Activated T-helper 1 cell treated with anti-CD3 and anti-CD28 coated beads, Interleukin-12 subunit alpha, Interleukin-12 subunit beta, Interleukin-2, Interleukin-4 antibody, amounts not matched to agents 30 ng/mL and 10 ng/mL and 1 ng/mL, durations not matched to agents 14 hours and 24 hours and 36 hours (primary cell): ENCODE results near the gene TLCD3B. TPM values are rescaled to one million over a fixed set of nuclear protein-coding genes. Genes with fewer than 3 reads are reported as not detected.
"Not testable (repeated sequence)": the region's sequence is repeated elsewhere in the genome, so short reads cannot be mapped to it uniquely, and the experiment has no call there.

Experiments
- DNase-seq: peaks from one replicate; pipeline ENCODE4 v3.0.0; 2021; ENCODE audit warnings: low spot score
- H3K27ac Mint-ChIP-seq: one replicate; pipeline ENCODE4 v1.8.0; 2021; ENCODE audit warnings: mild to moderate bottlenecking, mixed read lengths
- H3K27me3 Mint-ChIP-seq: one replicate; pipeline ENCODE4 v1.8.0; 2022; ENCODE audit warnings: mild to moderate bottlenecking, moderate library complexity, mixed read lengths; ENCODE audit not compliant: insufficient read depth
- H3K36me3 Mint-ChIP-seq: one replicate; pipeline ENCODE4 v1.8.0; 2021; ENCODE audit warnings: low read depth, mixed read lengths
- H3K4me1 Mint-ChIP-seq: one replicate; pipeline ENCODE4 v1.8.0; 2021; ENCODE audit warnings: low read depth, mixed read lengths
- H3K4me3 Mint-ChIP-seq: one replicate; pipeline ENCODE4 v1.8.0; 2021; ENCODE audit warnings: mild to moderate bottlenecking, moderate library complexity, mixed read lengths
- H3K9me3 Mint-ChIP-seq: one replicate; pipeline ENCODE4 v1.8.0; 2021; ENCODE audit warnings: mixed read lengths
- intact Hi-C: fragments of 100-400 bp; cut with micrococcal nuclease; formaldehyde crosslinking; loops from one replicate; pipeline ENCODE4 v1.15.1; 2024
- total RNA-seq: library from RNA; stranded (reverse); gene quantifications from 2 replicates; pipeline ENCODE4 v1.2.3, GENCODE V29; 2022

Gene TLCD3B
- total RNA-seq, 1 donor from 2014 or later, result 1.9 TPM

DNA sequence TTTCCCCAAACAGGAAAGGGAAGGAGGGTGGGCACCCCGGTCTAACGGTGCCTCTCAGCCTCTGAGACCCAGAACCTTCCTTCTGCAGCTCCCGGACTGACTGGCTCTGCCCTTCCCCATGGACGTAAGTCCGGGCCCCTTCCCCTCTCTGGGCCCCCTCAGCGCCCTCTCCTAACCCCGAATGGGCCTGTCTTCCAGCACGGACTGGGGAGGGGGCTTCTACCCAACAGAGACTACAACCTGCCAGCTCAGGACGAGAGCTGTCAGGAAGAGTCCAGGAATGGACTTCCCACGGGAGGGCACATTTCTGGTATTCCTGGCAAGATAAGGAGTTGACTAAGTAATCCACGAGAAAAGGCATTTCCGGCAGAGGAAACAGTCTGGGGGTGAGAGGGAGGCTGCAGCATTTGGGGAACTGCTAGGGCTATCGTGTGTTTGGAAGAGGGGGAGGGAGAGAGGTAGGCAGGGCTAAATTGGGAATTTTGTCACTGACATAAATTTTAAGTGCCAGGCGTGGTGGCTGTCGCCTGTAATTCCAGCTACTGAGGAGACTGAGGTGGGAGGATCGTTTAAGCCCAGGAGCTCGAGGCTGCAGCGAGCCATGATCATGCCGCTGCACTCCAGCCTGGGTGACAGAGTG, 22.4 kb upstream of the TLCD3B start:
- intact Hi-C loops, result loop anchor here (1.0 to 2.0 kb wide), 3 partner anchors 11 to 191 kb away; partner anchors contain the start of genes CDIPT and INO80E

DNA sequence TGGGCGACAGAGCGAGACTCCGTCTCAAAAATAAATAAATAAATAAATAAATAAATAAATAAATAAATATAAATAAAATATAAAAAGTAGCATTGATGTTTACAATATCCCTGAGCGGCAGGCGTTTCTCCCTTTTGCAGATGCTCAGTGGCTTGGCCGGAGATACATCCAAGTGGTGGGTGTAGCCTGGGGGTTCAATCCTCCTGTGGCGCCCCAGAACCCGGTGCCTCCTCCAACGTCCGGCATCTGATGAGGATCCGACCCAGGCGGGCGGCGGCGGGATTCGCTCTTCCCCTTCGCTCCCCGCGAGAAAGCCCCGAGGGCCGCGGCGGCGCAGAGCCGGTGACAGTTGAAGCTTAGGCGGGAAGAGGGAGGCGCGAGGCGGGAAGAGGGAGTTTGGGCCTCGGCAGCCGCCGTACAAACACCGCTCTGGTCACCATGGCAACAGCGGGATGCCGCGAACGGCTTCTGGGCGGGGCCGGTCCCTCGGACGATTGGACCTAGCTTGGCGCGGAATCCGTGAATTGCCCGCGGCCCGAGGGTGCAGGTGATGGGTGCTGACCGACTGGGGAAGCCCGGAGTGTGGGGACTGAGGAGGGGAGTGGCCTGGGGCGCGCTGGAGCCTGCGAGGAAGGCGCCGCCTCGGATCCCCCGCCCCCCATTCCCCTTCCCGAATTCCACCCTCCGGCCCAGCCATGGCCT, 21.8 kb upstream of the TLCD3B start:
- H3K4me1 Mint-ChIP-seq, result peaks cover 28% of the 10 kb centered on the region
- H3K27me3 Mint-ChIP-seq, result no peaks in the 10 kb centered on the region
- H3K36me3 Mint-ChIP-seq, result no peaks in the 10 kb centered on the region
- H3K4me3 Mint-ChIP-seq, result peak overlapping the region; percentile 87
- intact Hi-C loops, result loop anchor here (1.0 to 2.0 kb wide), 3 partner anchors 11 to 190 kb away; partner anchors contain the start of genes CDIPT and INO80E
- DNase-seq, result peak; percentile 89
- H3K27ac Mint-ChIP-seq, result peak overlapping the region; percentile 82
- no peaks in the 10 kb centered on the region for H3K9me3 Mint-ChIP-seq

More for the DNA sequence above, 22.4 kb upstream of the TLCD3B start:
- H3K36me3 Mint-ChIP-seq, result no peaks in the 10 kb centered on the region
- no peak for DNase-seq
- peak overlapping the region; percentile 87 for H3K4me3 Mint-ChIP-seq
- H3K4me1 Mint-ChIP-seq, result peaks cover 28% of the 10 kb centered on the region
- H3K27ac Mint-ChIP-seq, result peak overlapping the region; percentile 48
- no peaks in the 10 kb centered on the region for H3K9me3 Mint-ChIP-seq
- no peaks in the 10 kb centered on the region for H3K27me3 Mint-ChIP-seq

DNA sequence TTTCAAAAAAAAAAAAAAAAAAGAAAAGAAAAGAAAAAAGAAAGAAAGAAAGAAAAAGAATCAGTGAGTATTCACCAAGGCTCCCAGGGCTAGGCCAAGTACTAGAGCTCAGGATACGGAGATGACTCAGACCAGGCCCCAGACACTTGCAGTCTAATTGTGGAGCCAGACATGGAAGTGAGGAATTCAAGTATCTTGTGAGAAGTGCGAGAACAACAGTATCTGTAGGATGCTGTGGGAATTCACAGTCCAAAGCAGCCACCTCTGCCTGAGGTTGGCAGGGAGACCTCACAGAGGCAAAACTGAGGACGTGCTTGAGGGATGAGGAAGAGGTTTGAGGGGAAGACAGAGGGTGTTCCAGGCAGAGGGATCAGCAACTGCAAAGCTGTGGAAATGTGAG, 20.4 kb upstream of the TLCD3B start:
- intact Hi-C loops, result no loop called here
- peaks cover 3% of the 10 kb centered on the region for H3K27me3 Mint-ChIP-seq
- H3K4me1 Mint-ChIP-seq, result peaks cover 28% of the 10 kb centered on the region
- H3K4me3 Mint-ChIP-seq, result peak overlapping the region; percentile 85
- DNase-seq, result no peak
- no peaks in the 10 kb centered on the region for H3K36me3 Mint-ChIP-seq
- peak overlapping the region; percentile 61 for H3K27ac Mint-ChIP-seq
- no peaks in the 10 kb centered on the region for H3K9me3 Mint-ChIP-seq

DNA sequence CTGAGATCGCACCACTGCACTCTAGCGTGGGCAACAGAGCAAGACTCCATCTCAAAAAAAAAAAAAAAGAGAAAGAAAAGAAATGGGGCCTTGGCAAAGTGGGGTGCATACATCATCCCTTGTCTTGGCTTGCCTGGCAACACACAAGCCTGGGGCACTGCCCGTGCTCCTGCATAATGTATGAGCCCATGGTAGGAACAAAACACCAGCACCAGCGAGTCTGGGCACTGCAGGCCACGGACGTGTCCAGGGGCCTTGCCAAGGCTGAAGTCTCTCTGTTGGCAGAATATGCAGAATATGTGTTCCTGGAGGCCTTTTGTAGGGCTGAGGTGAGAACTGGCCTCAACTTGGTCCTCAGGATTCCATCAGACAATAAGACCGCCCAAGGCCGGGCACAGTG, 18.8 kb upstream of the TLCD3B start:
- peaks cover 22% of the 10 kb centered on the region for H3K4me1 Mint-ChIP-seq
- no peak overlapping the region for H3K4me3 Mint-ChIP-seq
- DNase-seq, result no peak
- no peak overlapping the region for H3K27ac Mint-ChIP-seq
- no peaks in the 10 kb centered on the region for H3K36me3 Mint-ChIP-seq
- H3K9me3 Mint-ChIP-seq, result no peaks in the 10 kb centered on the region
- intact Hi-C loops, result no loop called here
- peaks cover 3% of the 10 kb centered on the region for H3K27me3 Mint-ChIP-seq

DNA sequence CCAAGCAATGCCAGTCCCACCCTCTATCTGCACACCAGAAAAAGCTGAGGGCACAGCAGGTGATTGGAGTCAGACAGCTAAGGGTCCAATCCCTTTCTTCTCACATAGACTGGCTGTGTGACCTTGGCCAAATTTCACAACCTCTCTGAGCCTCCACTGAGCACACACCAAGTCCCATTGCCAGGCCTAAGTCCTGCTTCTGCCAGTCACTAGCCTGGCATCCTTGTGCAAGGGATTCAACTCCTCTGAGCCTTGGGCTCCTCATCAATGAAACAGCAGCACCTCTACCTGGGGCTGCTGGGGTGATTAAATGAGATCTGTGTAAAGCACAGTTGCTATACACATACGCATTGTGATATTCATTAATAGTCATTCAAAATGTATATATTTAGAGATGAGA, 15.5 kb upstream of the TLCD3B start:
- no peaks in the 10 kb centered on the region for H3K9me3 Mint-ChIP-seq
- H3K27ac Mint-ChIP-seq, result no peak overlapping the region
- no peak for DNase-seq
- H3K4me1 Mint-ChIP-seq, result peaks cover 3% of the 10 kb centered on the region
- H3K4me3 Mint-ChIP-seq, result no peak overlapping the region
- intact Hi-C loops, result no loop called here
- no peaks in the 10 kb centered on the region for H3K36me3 Mint-ChIP-seq
- H3K27me3 Mint-ChIP-seq, result peaks cover 18% of the 10 kb centered on the region

DNA sequence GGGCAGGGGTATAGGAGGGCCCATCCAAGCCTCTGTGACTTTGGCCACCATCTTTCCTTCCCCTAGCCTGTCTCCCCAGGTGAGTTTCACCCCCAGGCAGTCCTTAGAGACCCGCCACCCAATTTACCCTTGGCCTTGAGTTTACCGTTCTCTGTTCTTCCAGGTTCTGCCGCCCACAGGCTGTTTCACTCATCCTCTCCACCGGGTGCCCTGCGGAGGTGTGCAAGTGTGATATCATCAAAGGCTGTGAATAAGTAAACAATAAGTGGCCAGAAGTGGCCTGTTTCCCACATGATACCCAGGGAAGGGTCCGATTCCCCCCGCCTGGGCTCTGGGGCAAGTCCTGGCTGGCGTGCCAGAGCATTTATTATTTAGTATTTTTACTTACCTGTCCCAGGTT, 15.1 kb upstream of the TLCD3B start:
- DNase-seq, result no peak
- no peak overlapping the region for H3K4me3 Mint-ChIP-seq
- intact Hi-C loops, result no loop called here

DNA sequence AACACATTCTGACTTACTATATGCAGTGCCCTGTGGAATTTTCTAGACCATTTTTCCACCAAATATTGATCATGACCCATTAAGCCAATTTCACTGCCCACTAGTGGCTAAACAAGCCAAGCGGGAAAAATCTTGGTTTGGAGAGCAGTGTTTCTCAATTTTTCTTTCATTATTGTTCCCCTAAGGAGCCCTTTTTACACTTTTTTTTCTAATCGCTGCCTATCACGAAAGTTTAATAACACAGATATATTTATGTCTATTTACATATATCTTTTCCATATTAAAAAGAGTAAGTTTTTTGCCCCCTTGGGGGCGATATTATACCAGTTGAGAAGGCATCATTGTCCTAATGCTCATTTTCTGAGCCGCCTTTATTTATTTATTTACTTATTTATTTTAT, 10.8 kb upstream of the TLCD3B start:
- intact Hi-C loops, result no loop called here
- H3K27me3 Mint-ChIP-seq, result peaks cover 29% of the 10 kb centered on the region

More for the DNA sequence above, 15.1 kb upstream of the TLCD3B start:
- Mint-ChIP-seq H3K27me3 (peaks cover 18% of the 10 kb centered on the region), H3K27ac (no peak overlapping the region), H3K4me1 (no peaks in the 10 kb centered on the region), H3K9me3 (no peaks in the 10 kb centered on the region), H3K36me3 (no peaks in the 10 kb centered on the region)

DNA sequence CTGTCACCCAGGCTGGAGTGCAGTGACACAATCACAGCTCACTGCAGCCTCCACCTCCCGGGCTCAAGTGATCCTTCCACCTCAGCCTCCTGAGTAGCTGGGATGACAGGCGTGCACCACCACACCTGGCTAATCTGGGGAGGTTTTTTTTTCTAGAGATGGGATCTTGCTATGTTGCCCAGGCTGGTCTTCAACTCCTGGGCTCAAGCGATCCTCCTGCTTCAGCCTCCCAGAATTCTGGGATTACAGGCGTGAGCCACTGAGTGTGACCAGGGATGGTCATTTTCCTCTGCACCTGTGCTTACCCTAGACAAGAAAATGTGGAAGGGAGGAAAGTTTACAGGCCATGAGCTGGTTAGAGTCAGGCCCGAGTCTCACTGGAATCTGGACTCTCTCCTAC, 9.6 kb upstream of the TLCD3B start:
- H3K9me3 Mint-ChIP-seq, H3K27ac Mint-ChIP-seq, DNase-seq, H3K4me3 Mint-ChIP-seq, intact Hi-C loops, H3K36me3 Mint-ChIP-seq, H3K4me1 Mint-ChIP-seq: not testable (repeated sequence)
- peaks cover 33% of the 10 kb centered on the region for H3K27me3 Mint-ChIP-seq

More for the DNA sequence above, 10.8 kb upstream of the TLCD3B start:
- no peak overlapping the region for H3K4me3 Mint-ChIP-seq
- no peaks in the 10 kb centered on the region for H3K4me1 Mint-ChIP-seq
- H3K9me3 Mint-ChIP-seq, result no peaks in the 10 kb centered on the region
- peaks cover 2% of the 10 kb centered on the region for H3K36me3 Mint-ChIP-seq
- no peak overlapping the region for H3K27ac Mint-ChIP-seq
- DNase-seq, result no peak

DNA sequence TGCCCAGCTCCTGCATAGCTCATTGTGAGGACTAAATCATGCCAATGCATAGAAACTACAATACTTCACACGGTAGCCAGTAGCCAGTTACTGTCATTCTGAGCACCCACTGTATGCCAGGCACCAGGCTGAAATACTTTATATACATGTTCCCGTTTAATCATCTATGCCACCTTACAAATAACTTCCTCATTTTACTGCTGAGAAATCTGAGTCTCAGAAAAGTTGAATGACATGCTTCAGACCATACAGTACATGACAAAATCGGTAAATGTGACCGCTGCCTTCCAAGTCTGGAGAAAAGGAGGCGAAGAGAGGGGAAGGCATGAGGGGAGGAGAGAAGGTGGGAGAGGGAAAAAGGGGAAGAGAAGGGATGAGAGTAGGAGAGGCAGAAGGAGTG, 9.2 kb upstream of the TLCD3B start:
- intact Hi-C loops, result no loop called here
- Mint-ChIP-seq H3K27me3 (peaks cover 37% of the 10 kb centered on the region), H3K36me3 (peaks cover 2% of the 10 kb centered on the region), H3K9me3 (no peaks in the 10 kb centered on the region), H3K4me3 (no peak overlapping the region), H3K4me1 (peaks cover 6% of the 10 kb centered on the region), H3K27ac (no peak overlapping the region)
- no peak for DNase-seq

DNA sequence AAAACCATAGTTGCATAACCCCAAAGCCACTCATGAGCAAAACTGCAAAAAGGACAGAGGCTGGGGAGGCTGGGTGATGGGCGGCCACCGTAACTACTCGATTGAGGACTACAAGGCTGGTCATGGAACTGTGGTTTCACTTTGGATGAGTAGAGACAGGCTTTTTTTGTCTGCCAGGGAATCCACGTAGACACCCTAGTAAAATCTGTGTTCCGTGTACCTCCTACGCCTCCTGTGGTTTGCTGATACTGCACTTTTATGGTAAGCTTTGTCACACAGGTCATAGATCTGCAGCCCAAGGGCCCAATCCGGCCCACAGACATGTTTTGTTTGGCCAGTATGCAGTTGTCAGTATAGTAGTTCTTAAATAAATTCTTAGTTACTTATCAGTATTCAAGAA, 2.2 kb upstream of the TLCD3B start:
- peaks cover 16% of the 10 kb centered on the region for H3K4me1 Mint-ChIP-seq
- no peaks in the 10 kb centered on the region for H3K9me3 Mint-ChIP-seq
- no peak for DNase-seq
- no peak overlapping the region for H3K4me3 Mint-ChIP-seq
- H3K36me3 Mint-ChIP-seq, result no peaks in the 10 kb centered on the region
- peaks cover 41% of the 10 kb centered on the region for H3K27me3 Mint-ChIP-seq
- intact Hi-C loops, result no loop called here
- no peak overlapping the region for H3K27ac Mint-ChIP-seq

DNA sequence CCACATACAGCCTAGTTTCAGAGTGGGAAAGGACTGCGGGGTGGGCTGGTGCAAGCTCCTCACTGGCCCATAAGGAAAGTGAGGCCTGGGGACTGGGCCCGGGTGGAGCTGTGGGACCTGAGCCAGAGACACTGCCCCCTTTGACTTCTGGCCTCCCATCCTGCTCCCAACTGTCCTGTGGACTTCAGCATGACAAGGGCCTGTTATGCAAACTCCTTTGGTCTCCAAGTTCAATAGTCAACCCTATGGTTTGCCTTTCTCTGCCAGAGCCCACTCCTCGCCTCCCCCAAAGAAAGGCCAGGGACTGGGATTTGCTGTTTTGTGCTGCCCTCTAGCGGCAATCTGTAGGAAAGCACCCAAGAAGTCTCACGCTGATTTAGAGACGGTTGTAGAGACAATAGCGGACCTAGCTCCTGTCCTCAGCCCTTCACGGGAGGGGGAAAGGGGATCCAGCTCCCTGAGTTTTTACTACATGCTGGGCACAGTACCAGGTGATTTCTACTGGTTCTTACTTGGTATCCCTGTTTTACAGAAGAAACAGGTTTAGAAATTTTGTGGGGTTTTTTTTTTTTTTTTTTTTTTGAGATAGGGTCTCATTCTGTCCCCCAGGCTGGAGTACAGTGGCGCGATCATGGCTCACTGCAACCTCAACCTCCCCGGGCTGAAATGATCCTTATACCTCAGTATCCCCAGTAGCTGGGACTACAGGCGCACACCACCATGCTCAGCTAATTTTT, 1.2 kb upstream of the TLCD3B start:
- intact Hi-C loops, result loop anchor here (1.0 kb wide), 1 partner anchor 340 kb away; no protein-coding TSS in a partner anchor
- Mint-ChIP-seq H3K36me3 (no peaks in the 10 kb centered on the region), H3K4me1 (peaks cover 16% of the 10 kb centered on the region), H3K27ac (no peak overlapping the region), H3K27me3 (peaks cover 48% of the 10 kb centered on the region), H3K9me3 (no peaks in the 10 kb centered on the region), H3K4me3 (no peak overlapping the region)
- DNase-seq, result peak; percentile 61

DNA sequence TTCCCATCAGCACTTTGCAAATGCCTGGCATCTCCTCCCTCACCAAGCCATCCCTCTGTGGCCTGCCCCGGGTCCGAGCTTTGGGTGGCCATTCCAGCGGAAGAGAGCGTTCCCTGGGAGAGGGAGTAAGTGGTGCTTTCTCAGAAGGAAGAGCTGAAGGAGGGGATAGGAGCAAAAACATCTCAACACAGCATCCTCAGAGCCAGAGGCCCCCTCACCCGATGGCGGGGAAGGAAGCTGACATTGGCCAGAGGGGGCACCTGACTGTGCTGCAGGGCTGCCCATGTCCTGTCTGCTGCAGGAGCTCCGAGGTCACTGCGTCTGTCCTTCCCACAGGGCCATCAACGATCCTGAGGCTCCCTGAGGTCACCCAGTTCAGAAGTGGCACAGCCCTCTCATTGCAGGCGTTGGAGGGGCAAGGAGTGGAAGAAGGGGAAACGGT, 427 bp upstream of the TLCD3B start:
- Mint-ChIP-seq H3K36me3 (no peaks in the 10 kb centered on the region), H3K27me3 (peaks cover 51% of the 10 kb centered on the region), H3K27ac (no peak overlapping the region), H3K4me3 (no peak overlapping the region), H3K4me1 (peaks cover 16% of the 10 kb centered on the region), H3K9me3 (no peaks in the 10 kb centered on the region)
- intact Hi-C loops, result no loop called here
- no peak for DNase-seq
